NCI-H2171 (cell line): ENCODE measurements around the gene INPP4A.

Experiments used
- DNase-seq: peaks from one replicate; lab custom pipeline; 2025; lab: John Stamatoyannopoulos, UW

INPP4A gene

GRCh38 chr2:98541906-98542305 lies 97.2 kb downstream of the INPP4A start:
- no peak for DNase-seq

DNA sequence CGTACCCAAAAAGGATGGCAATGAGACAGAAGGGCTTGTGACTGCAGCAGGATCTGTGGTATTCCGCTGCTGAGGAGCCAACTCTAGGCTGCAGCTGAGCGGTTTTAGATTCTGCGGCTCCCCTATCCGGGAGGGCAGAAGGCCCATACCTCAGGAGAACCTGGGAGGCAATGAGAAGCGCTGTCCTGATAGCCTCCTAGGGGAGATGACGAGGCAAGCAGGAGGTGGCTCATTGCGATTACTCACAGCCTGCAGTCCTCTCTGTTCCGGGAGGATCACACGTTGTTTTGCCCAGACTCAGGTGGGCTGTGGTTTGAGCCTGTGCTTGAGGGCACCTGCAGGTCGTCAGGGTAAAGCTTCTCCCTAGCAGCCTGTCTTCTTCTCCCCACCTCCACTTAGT lies 98.6 kb downstream of the INPP4A start:
- DNase-seq: no peak

DNA sequence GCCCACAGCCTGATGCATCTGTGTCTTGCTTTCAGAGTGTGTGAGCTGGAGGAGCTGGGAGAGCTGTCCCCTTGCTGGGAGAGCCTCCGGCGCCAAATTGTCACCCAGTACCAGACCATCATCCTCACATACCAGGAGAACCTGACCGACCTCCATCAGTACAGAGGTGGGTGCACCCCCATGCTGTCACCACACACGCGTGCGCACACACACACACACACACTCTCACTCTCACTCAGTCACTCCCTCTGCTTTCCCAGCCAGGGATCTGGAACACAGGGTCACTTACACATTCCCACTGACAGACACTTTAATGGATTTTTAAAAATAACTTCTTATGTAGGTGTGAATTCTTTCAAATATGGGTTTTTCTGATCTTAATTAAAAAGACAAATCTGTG lies 99.2 kb downstream of the INPP4A start:
- no peak for DNase-seq

- DNase-seq: no peak
Observed at GRCh38 chr2:98545591-98545990, 100.9 kb downstream of the INPP4A start.

- DNase-seq: no peak
Observed at GRCh38 chr2:98546186-98546585, 101.5 kb downstream of the INPP4A start.

GRCh38 chr2:98547092-98547790 lies 102.6 kb downstream of the INPP4A start:
- DNase-seq: no peak

GRCh38 chr2:98548920-98549818 lies 104.5 kb downstream of the INPP4A start:
- no peak for DNase-seq

- DNase-seq: no peak
Observed at GRCh38 chr2:98550165-98550564, 105.5 kb downstream of the INPP4A start.

GRCh38 chr2:98551316-98551715 lies 106.7 kb downstream of the INPP4A start:
- no peak for DNase-seq

DNA sequence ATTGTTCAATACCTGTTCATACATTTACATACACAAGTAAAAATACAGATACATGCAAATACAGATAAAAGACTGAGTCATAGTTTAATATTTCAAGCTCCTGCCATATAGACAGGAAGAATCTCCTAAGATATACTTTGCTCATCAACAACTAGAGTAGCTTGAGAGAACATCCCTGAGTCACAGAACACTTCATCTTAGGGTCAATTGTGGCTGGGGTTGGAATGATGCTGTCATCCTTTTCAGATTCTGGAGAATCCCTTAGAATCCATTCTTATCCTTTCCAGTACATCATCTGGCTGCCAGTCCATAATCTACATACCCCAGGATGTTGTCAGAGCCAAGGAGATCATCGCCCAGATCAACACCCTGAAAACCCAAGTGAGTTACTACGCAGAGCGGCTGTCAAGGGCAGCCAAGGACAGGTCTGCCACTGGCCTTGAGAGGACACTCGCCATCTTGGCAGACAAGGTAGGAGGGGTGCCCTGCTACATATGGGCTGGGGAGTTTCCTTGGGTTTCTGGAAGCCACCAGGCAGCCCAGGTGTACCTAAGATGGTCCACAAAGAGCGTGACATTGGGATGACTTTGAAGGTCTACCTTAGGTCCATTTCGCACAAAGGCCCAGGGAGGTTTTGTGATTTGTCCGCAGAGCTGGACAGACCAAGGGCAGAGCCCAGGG lies 108.0 kb downstream of the INPP4A start:
- DNase-seq: no peak

GRCh38 chr2:98554116-98554861 lies 109.6 kb downstream of the INPP4A start:
- DNase-seq: no peak

GRCh38 chr2:98555696-98556095 lies 111.0 kb downstream of the INPP4A start:
- DNase-seq: no peak

DNA sequence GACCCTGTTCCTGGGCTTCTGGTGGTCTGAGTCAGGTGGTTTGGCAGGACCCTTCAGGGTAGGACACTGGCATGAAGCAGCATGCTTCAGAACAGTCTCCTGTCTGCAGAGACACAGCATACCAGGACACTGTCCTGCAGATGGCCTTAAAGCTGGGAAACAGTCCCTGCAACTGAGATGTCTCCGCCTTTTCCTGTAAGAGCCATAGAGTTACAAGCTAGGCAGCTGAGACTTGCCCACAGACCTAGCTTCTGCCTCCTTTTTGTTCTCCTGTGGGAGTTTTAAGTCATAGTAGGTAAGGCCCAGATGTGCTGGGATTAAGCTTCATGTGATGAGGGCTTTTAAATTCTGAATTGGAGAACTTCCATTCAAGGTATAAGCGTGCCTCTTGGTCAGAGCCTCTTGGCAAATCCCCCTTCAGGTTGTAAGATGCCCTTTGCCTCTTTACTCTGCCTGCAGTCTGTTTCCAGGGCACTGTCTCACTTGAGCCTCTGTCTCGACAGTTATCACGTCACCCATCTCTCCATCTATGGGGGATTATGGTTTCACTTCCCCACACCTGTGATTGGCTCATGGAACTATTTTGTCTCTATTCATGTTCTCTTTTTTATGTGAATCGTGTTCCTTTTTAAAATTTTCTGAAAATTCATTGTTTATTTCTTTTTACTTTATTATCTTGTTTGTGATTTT lies 111.8 kb downstream of the INPP4A start:
- DNase-seq: no peak

DNA sequence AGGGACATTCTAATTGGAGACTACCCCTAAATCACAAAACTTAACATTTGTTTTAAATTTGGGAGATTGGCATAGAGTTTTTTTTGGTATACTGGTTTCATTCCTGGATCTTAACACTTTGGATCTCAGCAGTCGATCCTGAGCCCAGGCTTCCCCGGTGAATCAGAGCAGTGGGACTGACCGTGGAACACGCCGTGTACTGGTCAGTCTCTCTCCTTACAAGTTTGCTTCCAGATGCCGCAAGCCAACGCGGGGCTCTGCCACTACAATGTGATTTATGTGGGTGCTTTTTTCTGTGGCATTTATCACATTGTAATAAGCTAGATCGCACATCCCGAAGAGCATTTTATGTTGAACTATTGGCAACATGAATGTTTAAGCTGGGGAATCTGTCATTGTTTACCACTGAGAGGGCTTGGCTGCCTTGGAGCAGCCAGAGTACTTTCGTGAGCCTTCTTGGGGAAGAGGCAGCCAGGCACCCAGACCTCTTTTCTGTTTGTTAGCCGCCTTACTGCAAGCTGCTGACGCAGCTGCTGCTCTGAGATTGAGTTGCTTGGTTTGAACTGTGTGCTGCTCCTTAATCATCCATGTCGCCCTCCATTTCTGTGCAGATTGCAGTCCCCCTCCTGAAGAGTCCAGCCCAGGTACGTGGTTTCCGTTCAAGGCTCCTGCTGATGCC lies 114.3 kb downstream of the INPP4A start:
- no peak for DNase-seq

DNA sequence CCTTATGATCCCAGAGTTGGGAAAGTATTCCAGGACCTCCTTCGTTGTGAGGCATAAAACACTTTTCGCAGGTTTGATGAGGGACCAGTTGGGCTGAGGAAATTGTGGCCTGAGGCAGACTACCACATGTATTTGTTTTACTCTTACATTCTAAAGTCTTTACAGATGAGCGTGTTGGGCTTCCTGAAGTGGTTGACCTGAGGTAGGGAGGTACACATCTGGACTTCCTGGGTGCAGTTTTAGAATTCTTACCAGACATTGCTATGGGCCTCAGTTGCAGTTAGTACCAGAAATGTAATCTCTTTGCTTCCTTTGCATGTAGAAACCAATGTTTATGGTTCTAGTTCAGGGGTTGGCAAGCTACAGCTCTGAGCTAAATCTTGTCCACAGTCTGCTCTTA lies 114.9 kb downstream of the INPP4A start:
- no peak for DNase-seq

GRCh38 chr2:98560256-98560771 lies 115.7 kb downstream of the INPP4A start:
- no peak for DNase-seq

- no peak for DNase-seq
Observed at GRCh38 chr2:98561018-98561417, 116.4 kb downstream of the INPP4A start.

- DNase-seq: no peak
Observed at GRCh38 chr2:98561902-98562695, 117.4 kb downstream of the INPP4A start.

DNA sequence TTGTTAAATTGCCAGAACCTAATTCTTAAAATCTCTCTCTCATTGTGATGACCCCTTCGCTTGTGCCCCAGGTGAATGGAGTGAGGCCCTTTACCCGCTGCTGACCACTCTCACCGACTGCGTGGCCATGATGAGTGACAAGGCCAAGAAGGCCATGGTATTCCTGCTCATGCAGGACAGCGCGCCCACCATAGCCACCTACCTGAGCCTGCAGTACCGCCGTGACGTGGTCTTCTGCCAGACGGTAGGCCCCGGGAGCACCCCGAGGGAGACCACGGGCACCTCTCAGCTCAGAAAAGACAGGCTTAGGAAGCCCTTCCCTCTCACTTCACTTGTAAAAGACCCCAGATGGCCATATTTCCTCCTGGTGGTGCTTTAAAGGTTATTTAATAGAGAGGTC lies 118.7 kb downstream of the INPP4A start:
- no peak for DNase-seq
